HEK293 (cell line): ENCODE measurements around the gene DNAH7.

Experiments used
- CTCF ChIA-PET: fragments of 350-600 bp; formaldehyde crosslinking; extraction: SDS; loops from one replicate; lab custom pipeline; 2021; ENCODE audit warnings: antibody characterized with exemption; lab: Yijun Ruan, JAX
- POLR2A ChIA-PET: fragments of 300-600 bp; formaldehyde crosslinking; extraction: SDS; loops from one replicate; lab custom pipeline; 2020; ENCODE audit warnings: antibody characterized with exemption, inconsistent platforms; lab: Yijun Ruan, JAX
- H3K27ac ChIP-seq: fragments of 200-500 bp; sonication (Bioruptor generic); 2 replicates; pipeline ENCODE4 v1.5.1; 2014; ENCODE audit warnings: low read depth, low read length, control low read depth, inconsistent platforms; ENCODE audit errors: extremely low read depth
- H3K36me3 ChIP-seq, 2 experiments: fragments of 200-500 bp in 1 of 2; sonication (Bioruptor generic) in 1 of 2; 1 replicate in 1 of 2; 2 replicates in 1 of 2; pipeline ENCODE4 v1.5.1; 2014 to 2017; ENCODE audit warnings: inconsistent platforms in 2 of 2, low read length in 2 of 2; ENCODE audit not compliant: control insufficient read depth in 2 of 2, insufficient read depth in 1 of 2
- H3K4me1 ChIP-seq: fragments of 200-500 bp; sonication (Bioruptor generic); 2 replicates; pipeline ENCODE4 v1.5.1; 2014; ENCODE audit warnings: mild to moderate bottlenecking, low read length, inconsistent platforms; ENCODE audit not compliant: control insufficient read depth, insufficient read depth
- H3K4me3 ChIP-seq: 2 replicates; pipeline ENCODE4 v1.5.1; 2011; ENCODE audit warnings: low read depth, mild to moderate bottlenecking, control low read depth, low read length, moderate library complexity
- H3K9me3 ChIP-seq: fragments of 200-500 bp; sonication (Bioruptor generic); 2 replicates; pipeline ENCODE4 v1.5.1; 2014; ENCODE audit warnings: low read depth, low read length, inconsistent platforms; ENCODE audit not compliant: control insufficient read depth, insufficient read depth
- EGR2 ChIP-seq: fragments of 450-650 bp; formaldehyde crosslinking; IDR thresholded peaks from 2 replicates; pipeline ENCODE4 v1.5.1; 2016; ENCODE audit warnings: low read depth, missing biosample characterization, missing genetic modification characterization
- GFI1B ChIP-seq: fragments of 450-650 bp; formaldehyde crosslinking; IDR thresholded peaks from 2 replicates; pipeline ENCODE4 v1.5.1; 2016; ENCODE audit warnings: missing biosample characterization, missing genetic modification characterization
- HIC1 ChIP-seq: fragments of 450-650 bp; formaldehyde crosslinking; IDR thresholded peaks from 2 replicates; pipeline ENCODE4 v1.5.1; 2016; ENCODE audit warnings: missing biosample characterization, missing genetic modification characterization
- HOXD13 ChIP-seq: sonication (generic); formaldehyde crosslinking; IDR thresholded peaks from 2 replicates; pipeline ENCODE4 v1.8.0; 2022; ENCODE audit warnings: missing genetic modification reagents, borderline replicate concordance
- KLF17 ChIP-seq: fragments of 450-650 bp; formaldehyde crosslinking; IDR thresholded peaks from 2 replicates; pipeline ENCODE4 v1.5.1; 2016; ENCODE audit warnings: missing biosample characterization, missing genetic modification characterization
- REST ChIP-seq: fragments of 450-650 bp; formaldehyde crosslinking; IDR thresholded peaks from 2 replicates; pipeline ENCODE4 v1.5.1; 2016; ENCODE audit warnings: missing biosample characterization, missing genetic modification characterization
- SP7 ChIP-seq: fragments of 450-650 bp; formaldehyde crosslinking; IDR thresholded peaks from 2 replicates; pipeline ENCODE4 v1.5.1; 2016; ENCODE audit warnings: missing biosample characterization, missing genetic modification characterization
- ZNF114 ChIP-seq: fragments of 450-650 bp; formaldehyde crosslinking; IDR thresholded peaks from 2 replicates; pipeline ENCODE4 v1.5.0; 2017; ENCODE audit warnings: missing biosample characterization, missing genetic modification characterization
- ZNF202 ChIP-seq: fragments of 450-650 bp; formaldehyde crosslinking; IDR thresholded peaks from 2 replicates; pipeline ENCODE4 v1.5.1; 2016; ENCODE audit warnings: missing biosample characterization, missing genetic modification characterization, borderline replicate concordance
- ZNF354C ChIP-seq: fragments of 450-650 bp; formaldehyde crosslinking; IDR thresholded peaks from 2 replicates; pipeline ENCODE4 v1.5.1; 2016; ENCODE audit warnings: missing biosample characterization, missing genetic modification characterization, low read depth, borderline replicate concordance
- ZNF580 ChIP-seq: fragments of 450-650 bp; formaldehyde crosslinking; IDR thresholded peaks from 2 replicates; pipeline ENCODE4 v1.5.1; 2016; ENCODE audit warnings: missing biosample characterization, missing genetic modification characterization
- ZNF585B ChIP-seq: fragments of 450-650 bp; formaldehyde crosslinking; IDR thresholded peaks from 2 replicates; pipeline ENCODE4 v1.5.1; 2016; ENCODE audit warnings: missing biosample characterization, missing genetic modification characterization
- ZNF701 ChIP-seq: fragments of 450-650 bp; formaldehyde crosslinking; IDR thresholded peaks from 2 replicates; pipeline ENCODE4 v1.5.1; 2016; ENCODE audit warnings: missing biosample characterization, missing genetic modification characterization
- ZNF704 ChIP-seq: fragments of 450-650 bp; formaldehyde crosslinking; IDR thresholded peaks from 2 replicates; pipeline ENCODE4 v1.5.1; 2016; ENCODE audit warnings: missing biosample characterization, missing genetic modification characterization
- ZNF777 ChIP-seq: fragments of 450-650 bp; formaldehyde crosslinking; IDR thresholded peaks from 2 replicates; pipeline ENCODE4 v1.5.1; 2017; ENCODE audit warnings: missing biosample characterization, missing genetic modification characterization, borderline replicate concordance
- ZNF792 ChIP-seq: fragments of 450-650 bp; formaldehyde crosslinking; IDR thresholded peaks from 2 replicates; pipeline ENCODE4 v1.5.1; 2016; ENCODE audit warnings: missing biosample characterization, missing genetic modification characterization
- ZNF830 ChIP-seq: fragments of 450-650 bp; IDR thresholded peaks from 2 replicates; pipeline ENCODE4 v1.5.0; 2018; ENCODE audit warnings: missing biosample characterization, missing genetic modification characterization, low read depth, mild to moderate bottlenecking, moderate library complexity
- ZNF837 ChIP-seq: fragments of 450-650 bp; formaldehyde crosslinking; IDR thresholded peaks from 2 replicates; pipeline ENCODE4 v1.5.1; 2016; ENCODE audit warnings: missing biosample characterization, missing genetic modification characterization
- TF ChIP-seq, protein P1 (sequence below): fragments of 450-650 bp; formaldehyde crosslinking; IDR thresholded peaks from 2 replicates; pipeline ENCODE4 v1.5.1; 2016; ENCODE audit warnings: missing biosample characterization, missing genetic modification characterization
- TF ChIP-seq, protein P2 (sequence below): fragments of 450-650 bp; formaldehyde crosslinking; IDR thresholded peaks from 2 replicates; pipeline ENCODE4 v1.5.1; 2016; ENCODE audit warnings: missing biosample characterization, missing genetic modification characterization, low read depth

DNAH7 gene

GRCh38 chr2:196012314-196012713 lies 56.3 kb downstream of the DNAH7 start:
- 0 out of 2 replicates have a peak, but pooled peaks have one; percentile 17 for TF ChIP-seq REST
- TF ChIP-seq EGR2 (tag by site-specific recombination), result no peak
- TF ChIP-seq HIC1 (tag by site-specific recombination), result no peak
- TF ChIP-seq ZNF580 (tag by site-specific recombination), result no peak
- TF ChIP-seq, protein P1, sequence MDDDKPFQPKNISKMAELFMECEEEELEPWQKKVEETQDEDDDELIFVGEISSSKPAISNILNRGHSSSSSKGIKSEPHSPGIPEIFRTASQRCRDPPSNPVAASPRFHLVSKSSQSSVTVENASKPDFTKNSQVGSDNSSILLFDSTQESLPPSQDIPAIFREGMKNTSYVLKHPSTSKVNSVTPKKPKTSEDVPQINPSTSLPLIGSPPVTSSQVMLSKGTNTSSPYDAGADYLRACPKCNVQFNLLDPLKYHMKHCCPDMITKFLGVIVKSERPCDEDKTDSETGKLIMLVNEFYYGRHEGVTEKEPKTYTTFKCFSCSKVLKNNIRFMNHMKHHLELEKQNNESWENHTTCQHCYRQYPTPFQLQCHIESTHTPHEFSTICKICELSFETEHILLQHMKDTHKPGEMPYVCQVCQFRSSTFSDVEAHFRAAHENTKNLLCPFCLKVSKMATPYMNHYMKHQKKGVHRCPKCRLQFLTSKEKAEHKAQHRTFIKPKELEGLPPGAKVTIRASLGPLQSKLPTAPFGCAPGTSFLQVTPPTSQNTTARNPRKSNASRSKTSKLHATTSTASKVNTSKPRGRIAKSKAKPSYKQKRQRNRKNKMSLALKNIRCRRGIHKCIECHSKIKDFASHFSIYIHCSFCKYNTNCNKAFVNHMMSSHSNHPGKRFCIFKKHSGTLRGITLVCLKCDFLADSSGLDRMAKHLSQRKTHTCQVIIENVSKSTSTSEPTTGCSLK (tag by site-specific recombination), result no peak
- ChIA-PET CTCF (no interaction called here), POLR2A (no interaction called here)
- no peaks in the 10 kb centered on the region for H3K36me3 ChIP-seq
- no peak overlapping the region for H3K27ac ChIP-seq
- no peaks in the 10 kb centered on the region for H3K4me1 ChIP-seq
- H3K4me3 ChIP-seq, result no peak overlapping the region
- H3K9me3 ChIP-seq, result no peaks in the 10 kb centered on the region

DNA sequence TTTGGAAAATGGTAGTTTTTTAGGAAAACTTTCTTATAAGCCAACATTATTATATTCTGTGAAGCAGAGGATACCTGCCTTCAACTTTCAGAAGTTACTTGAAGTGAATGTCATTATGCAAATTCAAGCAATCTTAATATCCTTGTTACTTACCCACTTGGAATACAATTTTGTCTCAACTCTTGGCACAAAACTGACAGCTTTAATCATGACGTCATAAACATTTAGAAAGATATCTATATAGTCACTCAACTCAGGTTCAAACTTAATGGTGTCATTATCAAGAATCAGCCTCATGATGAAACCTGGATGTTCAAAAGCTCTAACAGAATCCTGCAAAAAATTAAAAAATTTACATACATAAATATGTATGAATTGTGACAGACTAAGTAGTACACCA lies 68.1 kb downstream of the DNAH7 start:
- POLR2A ChIA-PET, result no interaction called here
- Histone ChIP-seq H3K4me3 (no peak overlapping the region), H3K27ac (no peak overlapping the region), H3K4me1 (no peaks in the 10 kb centered on the region), H3K36me3 (no peaks in the 10 kb centered on the region), H3K9me3 (no peaks in the 10 kb centered on the region)
- CTCF ChIA-PET, result interaction anchor here (0.8 kb wide), 1 partner anchor 66 kb away, joined by 3 read pairs; no protein-coding TSS in a partner anchor
- TF ChIP-seq ZNF792 (tag by site-specific recombination), result no peak
- TF ChIP-seq, protein P2, sequence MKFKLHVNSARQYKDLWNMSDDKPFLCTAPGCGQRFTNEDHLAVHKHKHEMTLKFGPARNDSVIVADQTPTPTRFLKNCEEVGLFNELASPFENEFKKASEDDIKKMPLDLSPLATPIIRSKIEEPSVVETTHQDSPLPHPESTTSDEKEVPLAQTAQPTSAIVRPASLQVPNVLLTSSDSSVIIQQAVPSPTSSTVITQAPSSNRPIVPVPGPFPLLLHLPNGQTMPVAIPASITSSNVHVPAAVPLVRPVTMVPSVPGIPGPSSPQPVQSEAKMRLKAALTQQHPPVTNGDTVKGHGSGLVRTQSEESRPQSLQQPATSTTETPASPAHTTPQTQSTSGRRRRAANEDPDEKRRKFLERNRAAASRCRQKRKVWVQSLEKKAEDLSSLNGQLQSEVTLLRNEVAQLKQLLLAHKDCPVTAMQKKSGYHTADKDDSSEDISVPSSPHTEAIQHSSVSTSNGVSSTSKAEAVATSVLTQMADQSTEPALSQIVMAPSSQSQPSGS, result peak; percentile 67; the same call in 1 of the 2 replicates

- Histone ChIP-seq H3K36me3 (no peaks in the 10 kb centered on the region), H3K4me1 (no peaks in the 10 kb centered on the region), H3K27ac (no peak overlapping the region), H3K9me3 (no peaks in the 10 kb centered on the region), H3K4me3 (no peak overlapping the region)
- ChIA-PET POLR2A (no interaction called here), CTCF (no interaction called here)
- no peak for TF ChIP-seq ZNF114 (tag by site-specific recombination)
- TF ChIP-seq ZNF837 (tag by site-specific recombination), result no peak
- TF ChIP-seq ZNF777, result no peak
- TF ChIP-seq HOXD13 (CRISPR knock-in tag), result no peak
- no peak for TF ChIP-seq ZNF354C (tag by site-specific recombination)
- TF ChIP-seq ZNF585B (tag by site-specific recombination), result no peak
- TF ChIP-seq ZNF830 (tag by site-specific recombination), result no peak
- TF ChIP-seq ZNF202 (tag by site-specific recombination), result no peak
- no peak for TF ChIP-seq ZNF701 (tag by site-specific recombination)
- TF ChIP-seq SP7 (tag by site-specific recombination), result no peak
- TF ChIP-seq GFI1B (tag by site-specific recombination), result no peak
- TF ChIP-seq ZNF704 (tag by site-specific recombination), result no peak
- no peak for TF ChIP-seq KLF17 (tag by site-specific recombination)
These were observed 70.6 kb downstream of the DNAH7 start for GRCh38 chr2:195998070-195998469.
